ENCODE data around the gene KRTAP25-1.

KRTAP25-1 gene

GRCh38 chr21:30245061-30245460, 44.3 kb downstream of the KRTAP25-1 start:
- DNase-seq = no peak

DNA sequence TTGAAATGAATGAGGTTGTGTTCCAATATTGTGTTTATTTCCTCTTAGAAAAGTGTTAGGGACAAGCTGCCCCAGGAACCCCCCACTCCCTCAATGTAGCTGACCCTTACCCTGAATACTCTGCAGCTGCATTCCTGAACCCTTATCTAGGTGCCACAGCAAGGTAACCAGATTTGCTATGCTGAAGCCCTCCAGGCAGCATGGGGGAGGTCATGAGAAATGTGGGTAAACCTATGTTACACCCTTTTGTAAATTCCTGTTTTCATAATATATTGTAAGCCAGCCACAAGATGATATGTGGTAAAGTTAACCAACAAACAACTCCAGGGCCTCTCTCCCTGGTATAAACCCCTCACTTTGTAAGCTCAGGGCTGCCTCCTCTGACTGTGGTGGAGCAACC, 45.6 kb downstream of the KRTAP25-1 start:
- DNase-seq = no peak

- no peak for DNase-seq
These were observed 48.7 kb downstream of the KRTAP25-1 start for GRCh38 chr21:30240661-30241060.

All from activated CD8-positive, alpha-beta memory T cell treated with anti-CD3 and anti-CD28 coated beads, Interleukin-2, amount 50 U/mL, for 4 hours (primary cell).